ENCODE measurements around the gene HS3ST4.

Gene HS3ST4

DNA sequence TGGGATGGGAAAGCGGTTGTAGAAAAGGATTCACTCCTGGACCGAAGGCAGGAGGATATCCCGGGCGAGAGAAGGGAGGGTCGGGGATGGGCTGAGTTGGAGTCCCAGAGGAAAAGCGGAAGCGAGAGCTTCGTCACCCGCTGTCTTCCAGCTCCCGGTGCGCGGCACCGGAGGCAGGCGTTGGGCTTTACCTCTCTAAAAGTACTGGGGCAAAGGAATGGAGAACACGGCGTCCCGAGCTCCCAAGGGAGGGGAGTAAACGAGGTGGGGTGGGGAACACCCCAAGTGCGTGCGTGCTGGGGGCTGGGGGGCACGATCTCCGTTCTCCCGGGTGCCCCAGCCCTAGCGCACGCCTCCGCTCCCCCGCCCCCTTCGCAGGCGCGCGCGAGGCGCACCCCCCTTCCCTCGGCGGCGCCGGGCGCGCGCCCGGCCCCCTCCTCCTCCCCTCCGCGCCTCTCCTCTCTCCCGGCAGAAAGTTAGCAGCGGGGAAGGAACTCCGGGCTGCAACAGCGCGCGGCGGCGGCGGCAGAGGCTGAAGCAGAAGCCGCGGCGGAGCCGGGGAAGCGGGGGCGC is at the start of gene HS3ST4:
TSS of gene HS3ST4 (plus strand) at position 441 of the 573 bp plus-strand sequence.
- FAIRE-seq: no peak

DNA sequence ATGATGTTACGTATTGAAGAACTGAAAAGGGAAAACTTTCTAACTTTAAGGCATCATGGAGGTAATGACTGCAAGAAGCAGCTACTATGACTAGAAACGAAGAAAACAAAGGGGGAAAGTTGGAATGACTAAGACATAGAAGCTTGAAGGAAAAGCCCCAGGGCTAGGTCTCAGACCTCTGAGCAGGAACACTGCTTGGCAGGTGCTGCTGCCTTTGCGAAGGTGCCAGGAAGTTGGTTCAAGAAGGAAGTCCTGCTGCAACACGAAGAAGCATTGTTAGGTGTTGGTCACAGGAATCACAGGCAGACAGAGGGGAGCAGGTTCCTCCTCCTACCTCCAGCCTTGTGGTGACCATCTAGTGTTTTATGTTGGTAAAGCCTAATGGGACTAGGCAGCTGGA is 48.1 kb upstream of the HS3ST4 start:
- FAIRE-seq: no peak

DNA sequence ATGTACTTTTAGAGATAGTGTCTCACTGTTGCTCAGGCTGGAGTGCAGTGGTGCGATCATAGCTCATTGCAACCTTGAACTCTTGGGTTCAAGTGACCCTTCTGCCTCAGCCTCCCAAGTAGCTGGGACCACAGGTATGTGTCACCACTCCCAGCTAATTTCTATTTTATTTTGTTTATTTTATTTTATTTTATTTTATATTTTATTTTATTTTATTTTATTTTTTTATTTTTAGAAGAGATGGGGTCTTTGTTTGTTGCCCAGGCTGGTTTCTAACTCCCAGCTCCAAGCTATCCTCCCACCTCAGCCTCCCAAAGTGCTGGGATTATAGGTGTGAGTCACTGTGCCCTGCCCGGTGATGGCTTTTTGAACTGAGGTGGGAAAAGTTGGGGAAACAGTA is 35.1 kb upstream of the HS3ST4 start:
- no peak for FAIRE-seq

DNA sequence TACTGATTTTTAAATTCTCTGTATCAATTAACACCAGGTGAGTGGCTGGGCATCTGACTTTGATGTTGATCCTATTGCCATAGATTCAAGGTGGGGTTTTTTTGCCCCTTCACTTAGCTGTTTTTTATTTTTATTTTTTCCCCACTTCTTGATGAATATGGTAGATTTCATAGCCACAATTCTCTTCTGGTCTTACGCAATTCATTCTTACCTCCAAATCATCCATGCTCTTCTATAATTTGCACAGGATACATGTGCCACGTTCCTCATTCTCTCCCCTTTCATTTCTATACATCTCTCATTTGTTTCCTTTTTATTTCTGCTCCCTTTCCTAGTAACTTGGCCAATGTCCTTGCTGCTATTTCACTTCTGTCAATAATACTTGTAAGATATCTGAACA is 14.9 kb upstream of the HS3ST4 start:
- FAIRE-seq: no peak

DNA sequence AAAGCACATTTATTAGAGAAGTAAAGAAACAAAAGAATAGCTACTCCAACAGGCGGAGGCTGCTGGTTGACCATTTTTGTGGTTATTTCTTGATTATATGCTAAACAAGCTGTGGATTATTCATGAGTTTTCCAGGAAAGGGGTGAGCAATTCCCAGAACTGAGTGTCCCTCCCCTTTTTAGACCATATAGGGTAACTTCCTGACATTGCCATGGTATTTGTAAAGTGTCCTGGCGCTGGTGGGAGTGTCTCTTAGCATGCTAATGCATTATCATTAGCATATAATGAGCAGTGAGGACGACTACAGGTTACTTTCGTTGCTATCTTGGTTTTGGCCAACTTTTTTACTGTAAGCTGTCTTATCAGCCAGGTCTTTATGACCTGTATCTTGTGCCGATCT is 12.2 kb upstream of the HS3ST4 start:
- FAIRE-seq: no peak

DNA sequence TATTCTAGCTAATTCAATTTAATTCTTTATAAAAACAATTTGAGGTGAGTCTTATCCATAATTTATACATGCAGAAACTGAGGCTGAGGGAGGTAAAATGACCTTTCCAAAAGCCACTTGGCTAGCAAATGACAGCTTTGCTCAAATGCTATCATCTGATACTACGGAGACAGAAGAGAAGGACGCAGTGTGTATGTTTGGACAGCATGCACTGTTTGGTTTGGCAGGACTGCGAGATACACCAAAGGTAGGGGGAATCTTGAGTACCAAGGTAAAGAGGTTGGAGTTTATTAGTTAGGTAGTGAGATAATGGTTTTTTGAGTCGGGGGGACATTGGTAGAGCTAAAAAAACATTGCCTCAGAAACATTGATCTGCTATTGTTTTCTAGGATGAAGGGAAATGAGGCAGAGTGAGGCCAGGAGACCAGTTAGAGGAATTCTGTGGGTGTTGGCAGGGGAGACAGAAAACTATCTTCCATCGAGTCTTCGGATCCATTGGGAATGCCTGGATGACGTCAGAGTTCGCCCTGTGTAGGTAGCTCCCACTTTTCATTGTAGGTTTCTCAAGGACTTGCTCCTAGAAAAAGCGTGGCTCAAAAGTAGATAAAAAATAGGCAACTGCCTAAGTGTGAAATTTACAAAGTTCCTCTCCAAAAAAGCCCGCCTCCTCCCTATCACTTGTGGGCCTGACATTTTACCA is 2.5 kb upstream of the HS3ST4 start:
- no peak for FAIRE-seq

DNA sequence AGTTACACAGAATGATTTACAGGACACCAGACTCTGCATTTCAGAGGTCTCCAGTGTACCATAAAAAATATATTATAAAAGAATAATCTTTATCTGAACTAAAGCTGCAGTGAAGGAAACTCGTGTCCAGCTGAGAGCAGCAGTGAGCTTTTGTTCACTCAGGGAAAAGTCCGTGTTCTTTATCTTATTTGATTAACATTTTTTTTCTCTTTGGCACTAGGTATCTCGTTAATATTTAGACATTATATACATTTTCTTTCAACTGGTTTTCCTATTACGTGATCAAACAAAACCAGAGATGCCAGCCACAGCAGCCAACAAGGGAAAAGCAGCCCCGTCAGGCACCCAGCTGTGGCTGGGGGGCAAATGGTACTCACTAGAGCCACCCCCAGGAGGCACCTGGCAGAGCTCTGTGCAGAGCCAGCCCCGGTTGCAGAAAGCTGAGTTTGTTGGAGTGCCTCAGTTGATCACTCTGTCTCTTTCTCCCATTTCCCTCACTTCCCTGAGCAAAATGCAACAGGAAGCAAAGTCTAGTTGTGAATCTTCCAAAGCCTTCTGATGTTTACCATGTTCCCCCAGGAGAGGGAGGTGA is 1.1 kb upstream of the HS3ST4 start:
- no peak for FAIRE-seq

DNA sequence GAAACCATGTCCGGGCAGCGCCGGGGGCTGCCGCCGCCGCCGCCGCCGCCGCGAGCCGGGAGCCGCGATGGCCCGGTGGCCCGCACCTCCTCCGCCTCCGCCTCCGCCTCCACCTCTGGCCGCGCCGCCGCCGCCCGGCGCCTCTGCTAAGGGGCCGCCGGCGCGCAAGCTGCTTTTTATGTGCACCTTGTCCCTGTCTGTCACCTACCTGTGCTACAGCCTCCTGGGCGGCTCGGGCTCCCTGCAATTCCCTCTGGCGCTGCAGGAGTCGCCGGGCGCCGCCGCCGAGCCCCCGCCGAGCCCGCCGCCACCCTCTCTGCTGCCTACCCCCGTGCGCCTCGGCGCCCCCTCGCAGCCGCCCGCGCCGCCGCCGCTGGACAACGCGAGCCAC is 587 bp downstream of the HS3ST4 start:
- FAIRE-seq: no peak

DNA sequence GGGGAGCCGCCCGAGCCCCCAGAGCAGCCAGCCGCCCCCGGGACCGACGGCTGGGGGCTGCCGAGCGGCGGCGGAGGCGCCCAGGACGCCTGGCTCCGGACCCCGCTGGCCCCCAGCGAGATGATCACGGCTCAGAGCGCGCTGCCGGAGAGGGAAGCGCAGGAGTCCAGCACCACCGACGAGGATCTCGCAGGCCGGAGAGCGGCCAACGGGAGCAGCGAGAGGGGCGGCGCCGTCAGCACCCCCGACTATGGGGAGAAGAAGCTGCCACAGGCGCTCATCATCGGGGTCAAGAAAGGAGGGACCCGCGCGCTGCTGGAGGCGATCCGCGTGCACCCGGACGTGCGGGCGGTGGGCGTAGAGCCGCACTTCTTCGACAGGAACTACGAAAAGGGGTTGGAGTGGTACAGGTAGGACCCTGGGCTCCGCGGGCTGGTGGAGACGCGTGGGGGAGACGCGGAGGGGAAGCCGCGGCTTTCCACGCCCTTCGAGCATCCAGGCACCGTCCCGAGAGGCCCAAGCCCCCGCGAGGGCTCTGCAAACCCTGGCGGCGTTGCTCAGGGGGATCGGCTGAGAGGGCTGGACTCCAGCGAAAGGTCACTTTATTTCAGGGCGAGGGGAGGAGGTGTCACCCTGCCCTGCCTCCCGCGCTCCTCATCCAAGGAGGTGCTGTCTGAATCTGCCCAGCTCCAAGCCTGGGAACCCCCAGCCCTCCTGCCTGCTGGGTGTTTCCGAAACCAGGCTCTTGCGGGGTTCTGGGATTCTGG is 1.2 kb downstream of the HS3ST4 start:
- FAIRE-seq: no peak

DNA sequence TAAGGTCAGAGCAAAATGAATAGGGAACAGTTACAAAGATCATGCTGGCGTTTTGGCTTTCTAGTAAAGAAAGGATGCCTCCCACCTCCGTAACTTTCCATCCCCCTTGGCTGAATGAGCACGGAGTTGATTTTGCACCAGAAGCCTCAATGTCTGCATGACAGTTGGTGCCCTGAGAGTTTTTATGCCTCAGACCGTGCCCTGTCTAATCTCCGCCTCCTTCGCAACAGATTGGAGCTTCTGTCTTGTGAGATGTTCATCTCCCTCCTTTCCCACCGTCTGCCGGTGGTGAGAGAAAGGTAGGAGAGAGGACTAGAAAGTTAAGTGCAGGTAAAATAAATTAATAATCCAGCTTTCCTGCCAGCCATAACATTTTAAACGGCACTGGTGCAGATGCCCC is 1.9 kb downstream of the HS3ST4 start:
- no peak for FAIRE-seq

DNA sequence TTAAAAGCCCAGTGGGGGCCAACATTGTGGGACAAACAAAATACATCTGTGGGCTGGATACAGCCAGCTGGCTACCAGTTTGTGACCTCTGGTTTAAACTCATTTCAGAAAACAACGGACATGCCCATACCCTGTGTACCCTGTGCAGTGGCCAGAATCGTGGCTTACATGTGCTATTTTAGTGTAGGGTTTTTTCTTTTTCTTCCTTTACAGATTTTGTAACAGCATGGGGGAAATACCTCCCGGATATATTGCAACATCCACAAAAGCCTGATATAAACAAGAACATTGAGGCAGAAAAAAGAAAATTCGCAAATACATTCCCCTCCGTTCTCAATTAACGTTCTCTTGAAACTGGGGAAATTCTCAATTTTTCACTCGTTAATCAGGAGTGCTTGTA is 7.3 kb downstream of the HS3ST4 start:
- FAIRE-seq: no peak

DNA sequence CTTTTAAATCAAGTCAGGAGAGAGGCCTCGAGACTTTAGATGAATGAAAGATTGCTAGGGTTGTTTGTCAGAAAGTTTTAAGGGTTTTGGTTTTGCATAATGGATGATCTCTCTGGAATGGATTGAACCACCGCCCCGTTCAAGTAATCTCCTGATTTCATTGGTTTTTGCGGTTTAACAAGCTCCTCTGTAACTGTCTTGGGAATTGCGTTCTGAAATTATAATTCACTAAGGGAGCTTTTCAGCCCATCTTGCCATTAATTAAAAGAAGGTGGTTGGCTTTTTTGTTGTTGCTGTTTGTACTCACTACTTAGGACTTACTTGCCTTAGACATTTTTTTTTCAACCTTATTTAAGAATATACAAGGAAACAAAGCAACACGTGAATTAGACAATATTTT is 8.8 kb downstream of the HS3ST4 start:
- FAIRE-seq: no peak

DNA sequence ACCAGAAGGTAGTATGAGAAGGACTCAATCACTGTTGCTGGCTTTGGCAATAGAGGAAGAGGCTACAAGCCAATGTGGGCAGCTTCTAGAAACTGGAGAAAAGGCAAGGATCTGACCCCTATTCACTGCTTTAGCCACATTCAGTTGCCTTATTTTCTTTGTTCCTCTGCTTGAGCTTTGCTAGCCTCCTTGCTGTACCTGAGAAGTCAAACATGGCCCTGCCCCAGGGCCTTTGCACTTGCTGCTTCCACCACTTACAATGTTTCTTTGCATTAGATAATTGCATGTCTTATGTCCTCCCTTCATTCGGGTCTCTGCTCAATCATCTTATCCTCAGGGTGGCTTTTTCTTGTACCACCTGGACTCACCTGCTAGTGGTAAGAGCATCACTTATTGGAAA is 15.8 kb downstream of the HS3ST4 start:
- no peak for FAIRE-seq

DNA sequence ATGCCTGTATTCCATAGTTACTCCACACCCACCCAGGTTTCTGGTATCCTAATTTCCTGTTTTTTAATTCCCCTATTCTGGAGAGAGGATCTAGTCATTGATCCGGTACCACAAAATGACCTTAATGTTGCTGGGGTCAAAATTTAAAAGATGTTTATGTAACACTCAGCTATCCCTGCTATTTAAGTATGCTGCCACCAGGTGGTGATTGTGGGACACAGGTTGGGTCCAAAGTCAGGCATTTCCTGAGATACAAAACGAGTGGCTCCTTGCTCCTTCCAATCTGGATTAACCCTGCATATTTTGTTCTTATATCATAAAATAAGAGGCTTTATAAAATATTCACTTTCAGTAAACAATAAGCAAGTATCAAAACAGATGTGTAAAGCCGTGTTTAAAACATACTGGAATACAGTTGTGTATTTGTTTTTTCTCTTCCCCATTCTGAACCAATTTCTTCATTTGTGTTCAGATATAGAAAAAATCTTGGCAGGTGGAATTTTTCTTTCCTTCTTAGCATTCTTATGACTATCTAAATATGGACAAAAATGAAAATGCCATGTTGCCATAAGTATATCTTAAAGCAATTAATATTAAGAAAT is 16.3 kb downstream of the HS3ST4 start:
- no peak for FAIRE-seq

DNA sequence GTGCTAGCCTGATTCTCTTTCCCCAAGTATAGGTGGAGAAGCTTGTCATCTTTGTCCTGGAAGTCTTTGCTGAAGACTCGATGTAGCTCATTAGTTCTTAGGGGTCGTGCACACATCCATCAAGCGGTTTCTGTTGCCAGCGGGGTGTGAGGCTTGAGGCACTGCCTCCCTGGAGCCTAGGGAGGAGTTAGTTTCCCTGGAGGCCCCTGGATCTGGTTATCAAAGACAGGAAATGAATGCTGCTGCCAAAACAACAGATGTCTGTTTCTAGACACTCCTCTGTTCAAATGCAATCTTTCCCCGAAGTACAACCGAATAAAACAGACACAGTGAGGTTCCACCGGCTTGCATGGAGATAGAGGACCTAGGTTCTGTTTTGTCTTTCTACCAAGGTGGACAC is 17.5 kb downstream of the HS3ST4 start:
- no peak for FAIRE-seq

DNA sequence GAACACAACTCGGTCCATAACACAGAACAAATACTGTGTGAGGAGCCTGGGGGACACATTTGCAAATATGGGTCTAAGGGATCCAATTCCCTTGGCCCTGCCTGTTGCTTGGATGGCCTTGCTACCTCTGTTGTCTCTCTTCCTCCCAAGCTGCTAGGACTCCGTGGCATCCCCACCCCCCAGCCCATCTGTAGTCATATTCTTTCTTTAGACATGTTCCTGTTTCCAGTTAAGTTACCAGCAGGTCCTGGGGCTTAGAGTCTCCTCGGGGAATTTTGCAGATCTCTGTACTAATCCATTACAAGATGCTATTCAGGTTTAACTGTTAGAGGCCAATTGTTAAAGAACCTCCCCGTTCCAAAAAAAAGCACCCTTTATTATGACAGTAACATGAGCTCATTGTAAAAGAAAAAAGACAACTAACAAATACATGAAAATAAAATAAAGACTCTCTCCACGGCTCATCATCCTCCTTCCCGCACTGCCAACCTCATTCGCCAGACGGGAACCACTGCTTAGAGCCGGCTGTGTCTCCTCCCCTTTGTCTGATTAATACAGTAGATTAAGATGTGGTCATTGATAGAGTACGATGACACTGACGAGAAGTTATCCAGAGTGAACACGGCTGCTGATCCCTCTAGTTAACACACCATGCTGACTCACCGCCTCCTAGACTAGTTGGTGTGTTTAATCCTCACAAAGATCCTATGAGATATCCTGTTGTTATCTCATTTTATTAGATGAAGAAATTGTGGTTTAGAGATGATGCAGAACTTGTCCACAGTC is 22.2 kb downstream of the HS3ST4 start:
- no peak for FAIRE-seq

DNA sequence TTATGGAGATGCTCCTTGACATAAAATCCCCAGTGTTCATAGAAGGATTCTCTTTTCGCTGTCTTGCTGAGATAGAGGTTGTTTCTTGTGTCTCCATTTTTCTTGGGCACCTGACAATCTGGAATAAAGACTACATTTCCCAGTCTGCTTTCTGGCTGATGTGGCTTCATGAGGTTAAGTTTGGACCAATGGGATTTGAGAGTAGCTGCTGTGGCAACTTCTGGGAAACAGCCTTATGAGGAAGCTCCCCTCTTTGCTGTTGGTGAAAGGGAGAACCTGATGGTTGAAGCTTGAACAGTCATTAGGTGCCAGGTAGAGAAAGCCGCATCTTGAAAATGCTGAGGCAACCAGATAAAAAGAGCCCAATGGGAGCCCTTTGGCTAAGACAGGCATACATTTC is 24.4 kb downstream of the HS3ST4 start:
- FAIRE-seq: no peak

DNA sequence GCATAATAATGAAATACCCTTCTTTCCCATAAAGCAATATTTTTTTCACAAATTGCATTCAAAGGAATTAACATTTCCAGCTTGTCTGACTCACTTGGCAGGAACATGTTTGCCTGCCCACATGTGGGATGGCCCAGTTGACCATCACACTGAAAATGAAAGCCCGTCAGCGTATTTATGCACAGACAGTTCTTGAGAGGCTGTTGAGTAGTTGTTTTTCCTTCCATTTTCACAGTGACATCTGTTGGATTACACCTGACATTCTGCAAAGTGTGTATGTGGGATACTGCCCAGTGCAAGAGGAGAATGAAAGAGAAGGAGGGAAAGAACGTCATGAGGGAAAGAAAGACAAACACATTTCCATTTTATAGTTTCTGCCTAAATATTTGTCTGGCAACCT is 29.7 kb downstream of the HS3ST4 start:
- no peak for FAIRE-seq

DNA sequence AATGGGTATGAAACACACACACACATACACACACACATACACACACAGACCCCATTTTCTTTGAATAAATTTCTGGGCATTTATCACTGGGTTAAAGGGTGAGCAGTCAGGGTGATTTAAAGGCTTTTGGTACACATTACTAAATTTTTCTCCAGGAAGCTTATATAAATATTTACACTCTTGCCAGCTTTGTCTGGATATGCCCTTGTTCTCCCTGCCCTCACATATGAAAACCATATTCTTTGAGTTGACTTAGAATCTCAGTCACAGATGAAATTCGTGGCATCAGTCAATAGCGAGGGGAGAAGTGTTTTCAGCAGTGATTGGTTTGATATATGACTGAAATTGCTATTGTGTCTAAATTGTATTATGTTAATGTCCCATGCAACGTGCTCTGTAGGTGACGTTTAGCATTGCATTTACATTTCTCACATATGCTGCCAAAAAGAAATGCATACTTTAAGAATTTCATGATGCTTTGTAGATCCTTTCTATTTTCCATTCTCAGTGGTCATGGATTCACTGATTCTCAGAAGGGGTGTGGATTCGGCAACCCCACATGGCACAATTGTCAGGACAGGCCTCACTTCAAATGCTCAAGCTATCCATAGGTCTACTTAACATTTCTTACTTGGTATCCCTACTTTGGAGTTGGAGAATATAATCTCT is 34.8 kb downstream of the HS3ST4 start:
- FAIRE-seq: no peak

DNA sequence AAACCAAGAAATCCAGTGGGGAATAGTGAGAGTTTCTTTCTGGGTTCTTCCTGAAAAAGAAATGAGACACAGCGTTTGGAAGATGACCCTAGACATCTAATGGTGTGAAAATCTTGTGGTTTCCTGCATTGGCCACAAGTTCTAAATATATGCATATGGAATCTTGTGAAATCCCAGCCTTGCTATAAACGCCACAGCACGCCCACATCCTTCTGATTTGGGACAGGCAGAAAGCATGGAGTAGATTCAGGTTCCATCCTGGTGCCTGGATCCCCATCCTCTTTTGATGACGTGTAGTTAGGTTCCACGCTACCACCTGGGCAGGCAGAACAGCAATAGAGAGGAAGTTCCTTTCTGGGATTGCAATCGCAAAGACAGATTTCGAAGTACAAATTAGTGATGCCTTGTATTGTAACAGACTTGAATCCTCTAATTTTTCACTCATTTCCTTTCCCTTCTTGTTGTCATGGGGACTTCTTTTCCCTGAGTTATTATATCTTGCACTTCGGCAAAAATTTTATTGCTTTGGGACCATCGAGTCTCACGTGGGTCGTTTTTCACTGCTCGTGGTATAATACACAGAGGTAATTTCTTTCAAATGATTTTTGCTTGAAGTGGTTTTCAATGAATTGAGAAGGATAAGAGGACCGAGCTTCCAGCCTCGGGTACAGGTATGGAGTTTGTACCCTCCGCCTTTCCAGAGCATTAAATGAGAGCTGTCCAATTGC is 37.6 kb downstream of the HS3ST4 start:
- no peak for FAIRE-seq

DNA sequence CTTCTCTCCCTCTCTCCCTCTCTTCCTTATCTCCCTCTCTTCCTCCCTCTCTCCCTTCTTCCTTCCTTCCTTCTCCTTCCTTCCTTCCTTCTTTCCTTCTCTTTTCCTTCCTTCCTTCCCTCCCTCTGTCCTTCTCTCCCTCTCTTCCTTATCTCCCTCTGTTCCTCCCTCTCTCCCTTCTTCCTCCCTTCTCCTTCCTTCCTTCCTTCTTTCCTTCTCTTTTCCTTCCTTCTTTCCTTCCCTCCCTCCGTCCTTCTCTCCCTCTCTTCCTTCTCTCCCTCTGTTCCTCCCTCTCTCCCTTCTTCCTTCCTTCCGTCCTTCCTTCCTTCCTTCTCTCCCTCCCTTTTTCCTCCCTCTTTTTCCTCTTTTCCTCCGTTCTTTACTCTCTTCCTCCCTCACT is 38.6 kb downstream of the HS3ST4 start:
- FAIRE-seq: no peak
